Upper lobe of left lung (tissue), 4 donors: ENCODE results near the gene WIPF2.

Experiments
- EP300 ChIP-seq, 4 donors: sonication (generic); formaldehyde crosslinking; IDR thresholded peaks; one replicate each; pipeline ENCODE4 v1.5.1; 2017; ENCODE audit warnings: antibody characterized with exemption in 4 of 4, control low read depth in 2 of 4
- POLR2A ChIP-seq, 4 donors: fragments of 450-650 bp; IDR thresholded peaks; one replicate each; pipeline ENCODE4 v1.5.1; 2016 to 2017; ENCODE audit warnings: antibody characterized with exemption in 4 of 4, mild to moderate bottlenecking in 2 of 4
- POLR2AphosphoS5 ChIP-seq, 2 donors: sonication (generic); formaldehyde crosslinking; IDR thresholded peaks; one replicate each; pipeline ENCODE4 v1.5.1; 2017; ENCODE audit warnings: antibody characterized with exemption in 2 of 2
- TF ChIP-seq, protein P1 (sequence below), 6 experiments: fragments of 450-650 bp in 4 of 6; fragments of 200-600 bp in 2 of 6; sonication (generic) in 2 of 6; IDR thresholded peaks; one replicate each; pipeline ENCODE4 v1.5.1; 2016 to 2019; ENCODE audit warnings: antibody characterized with exemption in 6 of 6

DNA sequence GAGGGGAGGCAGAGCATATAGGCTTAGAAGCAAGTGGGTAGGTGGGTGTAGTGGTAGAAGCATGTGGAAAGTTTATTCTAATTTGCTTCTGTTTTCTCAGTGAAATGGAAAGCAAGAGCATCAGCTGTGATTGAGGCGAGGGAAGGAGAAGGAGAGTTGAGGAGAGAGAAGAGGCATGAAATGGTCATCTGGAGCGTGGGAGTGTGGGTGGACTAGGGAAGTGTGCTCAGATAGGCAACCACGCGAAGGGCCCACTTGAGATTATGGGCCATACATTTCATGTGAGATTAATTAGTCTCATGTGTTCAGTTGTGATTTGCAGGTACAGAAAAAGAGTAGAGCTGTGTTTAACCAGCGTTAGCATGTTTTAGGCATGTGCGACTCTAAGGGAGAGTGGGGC, 47.8 kb downstream of the WIPF2 start:
- TF ChIP-seq POLR2AphosphoS5 (IDR thresholded peaks at IDR 0.05) = no peak
- TF ChIP-seq POLR2A (IDR thresholded peaks at IDR 0.05) = no peak
- TF ChIP-seq, protein P1, sequence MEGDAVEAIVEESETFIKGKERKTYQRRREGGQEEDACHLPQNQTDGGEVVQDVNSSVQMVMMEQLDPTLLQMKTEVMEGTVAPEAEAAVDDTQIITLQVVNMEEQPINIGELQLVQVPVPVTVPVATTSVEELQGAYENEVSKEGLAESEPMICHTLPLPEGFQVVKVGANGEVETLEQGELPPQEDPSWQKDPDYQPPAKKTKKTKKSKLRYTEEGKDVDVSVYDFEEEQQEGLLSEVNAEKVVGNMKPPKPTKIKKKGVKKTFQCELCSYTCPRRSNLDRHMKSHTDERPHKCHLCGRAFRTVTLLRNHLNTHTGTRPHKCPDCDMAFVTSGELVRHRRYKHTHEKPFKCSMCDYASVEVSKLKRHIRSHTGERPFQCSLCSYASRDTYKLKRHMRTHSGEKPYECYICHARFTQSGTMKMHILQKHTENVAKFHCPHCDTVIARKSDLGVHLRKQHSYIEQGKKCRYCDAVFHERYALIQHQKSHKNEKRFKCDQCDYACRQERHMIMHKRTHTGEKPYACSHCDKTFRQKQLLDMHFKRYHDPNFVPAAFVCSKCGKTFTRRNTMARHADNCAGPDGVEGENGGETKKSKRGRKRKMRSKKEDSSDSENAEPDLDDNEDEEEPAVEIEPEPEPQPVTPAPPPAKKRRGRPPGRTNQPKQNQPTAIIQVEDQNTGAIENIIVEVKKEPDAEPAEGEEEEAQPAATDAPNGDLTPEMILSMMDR (IDR thresholded peaks at IDR 0.05) = no peak
- TF ChIP-seq EP300 (IDR thresholded peaks at IDR 0.05) = no peak
